Prostate gland (tissue), 2 donors: ENCODE data around the gene TOP1.

Source experiments
- CTCF ChIP-seq, 4 experiments: fragments of 200-600 bp in 2 of 4; fragments of 450-650 bp in 2 of 4; sonication (generic) in 2 of 4; IDR thresholded peaks; 1 replicate in 3 of 4; 2 replicates in 1 of 4; pipeline ENCODE4 v1.5.1; 2016 to 2019; ENCODE audit warnings: antibody characterized with exemption in 4 of 4, mild to moderate bottlenecking in 2 of 4, moderate library complexity in 2 of 4
- POLR2AphosphoS5 ChIP-seq: sonication (generic); formaldehyde crosslinking; IDR thresholded peaks from one replicate; pipeline ENCODE4 v1.6.1; 2017; ENCODE audit warnings: antibody characterized with exemption

DNA sequence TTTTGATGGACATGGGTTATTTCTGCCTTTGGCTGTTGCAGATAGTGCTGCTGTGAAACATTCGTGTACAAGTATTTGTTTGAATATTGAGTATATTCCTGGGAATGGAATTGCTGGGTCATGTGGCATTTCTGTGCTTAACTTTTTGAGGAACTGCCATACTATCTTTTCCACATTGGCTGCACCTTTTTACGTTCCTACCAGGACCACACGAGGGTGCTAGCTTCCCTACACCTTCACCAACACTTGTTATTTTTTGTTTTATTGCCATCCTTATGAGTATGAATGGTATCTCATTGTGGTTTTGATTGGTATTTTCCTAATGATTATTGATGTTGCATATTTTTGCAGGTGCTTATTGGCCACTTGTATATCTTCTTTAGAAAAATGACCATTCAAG is 60.9 kb downstream of the TOP1 start:
- no peak for TF ChIP-seq POLR2AphosphoS5
- TF ChIP-seq CTCF (IDR thresholded peaks at IDR 0.05) = no peak
